Neural cell (in vitro differentiated cells): Measurements from ENCODE around the gene ARL15.

Experiments
- CTCF ChIP-seq: fragments of 450-650 bp; IDR thresholded peaks from 2 replicates; pipeline ENCODE4 v1.5.1; 2014; ENCODE audit warnings: antibody characterized with exemption, mild to moderate bottlenecking, moderate library complexity; ENCODE audit not compliant: poor library complexity, severe bottlenecking
- EZH2 ChIP-seq: fragments of 200-600, 300-800 bp; shearing (Covaris generic), sonication (generic); IDR thresholded peaks from 2 replicates; pipeline ENCODE4 v1.6.1; 2014; ENCODE audit warnings: antibody characterized with exemption, low read length, borderline replicate concordance, mild to moderate bottlenecking; ENCODE audit not compliant: insufficient read depth, poor library complexity, severe bottlenecking
- POLR2AphosphoS5 ChIP-seq: IDR thresholded peaks from 2 replicates; pipeline ENCODE4 v1.6.1; 2012
- REST ChIP-seq: IDR thresholded peaks from 2 replicates; pipeline ENCODE4 v1.6.1; 2012; ENCODE audit warnings: borderline replicate concordance
- SMC3 ChIP-seq: fragments of 450-650 bp; conservative IDR thresholded peaks from 2 replicates; pipeline ENCODE4 v1.6.1; 2014; ENCODE audit warnings: antibody characterized with exemption, mild to moderate bottlenecking, moderate library complexity; ENCODE audit not compliant: poor library complexity

GRCh38 chr5:53871050-53871449, 439.3 kb downstream of the ARL15 start:
- no peak for TF ChIP-seq SMC3
- TF ChIP-seq EZH2: no peak
- no peak for TF ChIP-seq REST
- TF ChIP-seq CTCF: no peak
- TF ChIP-seq POLR2AphosphoS5: no peak
